Spleen (tissue), 11 donors: ENCODE measurements around the gene PGM3. TPM values are rescaled to one million over a fixed set of nuclear protein-coding genes. Genes with fewer than 3 reads are reported as not detected.

Experiments
- DNase-seq: peaks from one replicate; pipeline ENCODE4 v3.0.0-alpha.2; 2020
- H3K27ac ChIP-seq, 8 donors: fragments of 200-600 bp; sonication (generic) in 7 of 8; 1 replicate in 4 of 8; 2 replicates in 4 of 8; pipeline versions ENCODE4 v1.5.0 to v1.8.0; 2016 to 2021; ENCODE audit warnings: inconsistent platforms in 4 of 8, mild to moderate bottlenecking in 4 of 8, moderate library complexity in 1 of 8
- H3K27me3 ChIP-seq, 7 donors: fragments of 200-600 bp; sonication (generic) in 6 of 7; replicated peaks in 1 of 7; 1 replicate in 4 of 7; 2 replicates in 3 of 7; pipeline versions ENCODE4 v1.5.0 to v1.8.0; 2016 to 2021; ENCODE audit warnings: inconsistent platforms in 3 of 7, mild to moderate bottlenecking in 1 of 7
- H3K36me3 ChIP-seq, 6 donors: fragments of 200-600 bp; sonication (generic) in 5 of 6; 1 replicate in 4 of 6; 2 replicates in 2 of 6; pipeline versions ENCODE4 v1.5.0 to v1.8.0; 2016 to 2021; ENCODE audit warnings: inconsistent platforms in 2 of 6
- H3K4me1 ChIP-seq, 6 donors: fragments of 200-600 bp; sonication (generic) in 5 of 6; 1 replicate in 3 of 6; 2 replicates in 3 of 6; pipeline versions ENCODE4 v1.5.0 to v1.8.0; 2016 to 2021; ENCODE audit warnings: inconsistent platforms in 3 of 6
- H3K4me3 ChIP-seq, 8 donors: fragments of 200-600 bp; sonication (generic) in 7 of 8; 1 replicate in 4 of 8; 2 replicates in 4 of 8; pipeline versions ENCODE4 v1.5.0 to v1.8.0; 2016 to 2021; ENCODE audit warnings: inconsistent platforms in 4 of 8, mild to moderate bottlenecking in 4 of 8, moderate library complexity in 2 of 8
- H3K9me3 ChIP-seq, 8 donors: fragments of 200-600 bp; sonication (generic) in 7 of 8; 1 replicate in 4 of 8; 2 replicates in 4 of 8; pipeline versions ENCODE4 v1.5.0 to v1.8.0; 2016 to 2021; ENCODE audit warnings: inconsistent platforms in 4 of 8
- CTCF ChIP-seq, 11 experiments: fragments of 200-600 bp in 7 of 11; fragments of 450-650 bp in 4 of 11; sonication (generic) in 4 of 11; IDR thresholded peaks in 8 of 11; conservative IDR thresholded peaks in 3 of 11; 1 replicate in 7 of 11; 2 replicates in 4 of 11; pipeline versions ENCODE4 v1.4.0 to v1.8.0; 2016 to 2021; ENCODE audit warnings: antibody characterized with exemption in 11 of 11, inconsistent platforms in 4 of 11, mild to moderate bottlenecking in 1 of 11
- POLR2A ChIP-seq, 3 donors: fragments of 450-650 bp; IDR thresholded peaks; one replicate each; pipeline ENCODE4 v1.5.1; 2017; ENCODE audit warnings: antibody characterized with exemption in 3 of 3, mild to moderate bottlenecking in 1 of 3
- POLR2AphosphoS5 ChIP-seq, 3 donors: sonication (generic); formaldehyde crosslinking; IDR thresholded peaks; one replicate each; pipeline ENCODE4 v1.5.1; 2017; ENCODE audit warnings: antibody characterized with exemption in 3 of 3
- WGBS, 5 donors: extraction: QIAGEN DNeasy Blood & Tissue Kit in 3 of 5; methylation state at CpG; one replicate each; pipeline versions ENCODE4 v1.1.5 to v1.1.7; 2013 to 2018; 5-methylcytosine and 5-hydroxymethylcytosine counted together
- intact Hi-C: fragments of 100-400 bp; cut with DNase I; formaldehyde crosslinking; loops from one replicate; pipeline ENCODE4 v1.15.0; 2023; ENCODE audit warnings: low total_unique reads
- polyA plus RNA-seq, 3 donors: library from polyadenylated mRNA; stranded (reverse); fragments of 200-250 nt; gene quantifications; one replicate each; pipeline ENCODE4 v1.2.1, GENCODE V29; 2013
- total RNA-seq, 7 donors: library from RNA; depleted of rRNA in 3 of 7; stranded (reverse); fragments of >200 nt in 3 of 7; fragmentation: NEBNext Ultra II Directional in 4 of 7; extraction: Animal tissue kit (Norgen Biotek cat#: 25700) in 4 of 7; gene quantifications; one replicate each; pipeline versions ENCODE4 v1.1.0 to v1.2.1, GENCODE V29; 2016 to 2021
- donor health status: healthy with polysubstance abuse.
- donor health status: DM: no; HTN: no; CAD: no; lungs with moderate emphysema.
- donor health status: DM: no; HTN: no; CAD: no.
- donor health status: Bipolar disorder and iron deficiency.
- donor health status: healthy.
- donor health status: DM: no; HTN: no; CAD: no.
- donor health status: DM: yes; HTN: yes; CAD: no.

The PGM3 gene
- total and polyA plus RNA-seq, 10 donors = 3.5 to 32.9 (median 22.9) TPM

GRCh38 chr6:83190626-83191025, 2.4 kb downstream of the PGM3 start:
- Histone ChIP-seq H3K4me1 (peaks cover 13 to 59% (median 26%) of the 10 kb centered on the region in 6 donors), H3K9me3 (no peaks in the 10 kb centered on the region), H3K27me3 (no peaks in the 10 kb centered on the region), H3K4me3 (no peak overlapping the region), H3K27ac (no peak overlapping the region), H3K36me3 (peaks cover 0 to 47% (median 18%) of the 10 kb centered on the region in 6 donors)
- DNase-seq = no peak
- WGBS, 5 donors = 92 to 97% (median 96%) methylated on average over 6 of the region's 6 CpGs
- intact Hi-C loops = loop anchor here (10.0 kb wide), 1 partner anchor 116 kb away; no protein-coding TSS in a partner anchor
- TF ChIP-seq CTCF (IDR thresholded peaks at IDR 0.05 in 8 of 11, conservative IDR thresholded peaks at IDR 0.05 in 3 of 11) (no peak), POLR2AphosphoS5 (IDR thresholded peaks at IDR 0.05) (no peak), POLR2A (IDR thresholded peaks at IDR 0.05) (no peak)

DNA sequence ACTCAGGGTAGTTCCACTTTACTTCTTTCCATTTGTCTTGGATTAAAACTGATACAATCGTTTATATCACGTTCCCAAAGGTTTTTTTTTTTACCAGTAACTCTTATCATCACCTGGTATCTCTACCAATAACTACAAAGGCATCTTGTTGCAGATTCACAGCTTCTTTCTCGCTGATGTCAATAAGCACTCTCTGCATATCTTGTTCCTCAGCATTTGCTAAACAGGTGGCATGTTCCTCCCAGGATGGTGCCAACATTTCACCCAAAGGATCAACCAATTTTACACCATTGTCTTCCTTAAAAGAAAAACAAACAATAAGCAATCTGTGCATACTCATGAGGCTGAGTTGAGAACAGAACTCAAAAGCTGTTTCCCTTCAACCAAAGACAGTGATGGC, 4.6 kb downstream of the PGM3 start:
- no peak for DNase-seq
- intact Hi-C loops = no loop called here
- TF ChIP-seq POLR2A (IDR thresholded peaks at IDR 0.05) (no peak), POLR2AphosphoS5 (IDR thresholded peaks at IDR 0.05) (no peak), CTCF (IDR thresholded peaks at IDR 0.05 in 8 of 11, conservative IDR thresholded peaks at IDR 0.05 in 3 of 11) (no peak)
- Histone ChIP-seq H3K4me1 (peaks cover 7 to 41% (median 15%) of the 10 kb centered on the region in 6 donors), H3K4me3 (no peak overlapping the region), H3K9me3 (no peaks in the 10 kb centered on the region), H3K27me3 (no peaks in the 10 kb centered on the region), H3K27ac (no peak overlapping the region), H3K36me3 (peaks cover 0 to 68% (median 26%) of the 10 kb centered on the region in 6 donors)
- 86 to 94% (median 88%) methylated on average over 3 of the region's 3 CpGs for WGBS, 5 donors

DNA sequence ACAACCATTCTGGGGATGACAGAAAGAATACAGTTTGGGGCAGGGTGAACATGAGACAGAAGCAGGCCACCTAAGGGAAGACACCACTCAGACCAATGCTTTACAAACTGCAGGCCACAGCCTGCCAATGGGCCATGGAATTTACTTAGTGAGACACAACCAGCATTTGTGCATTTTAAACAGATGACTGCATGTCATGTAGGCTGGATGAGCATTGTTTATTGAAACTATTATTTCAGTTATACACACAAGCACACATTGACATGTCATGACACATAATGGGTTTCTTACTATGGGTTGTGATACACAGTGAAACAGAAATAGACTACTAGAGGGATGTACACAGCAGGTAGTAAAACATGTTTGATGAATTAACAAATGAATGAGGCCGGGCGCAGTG, 8.0 kb downstream of the PGM3 start:
- H3K36me3 ChIP-seq = peaks cover 0 to 98% (median 42%) of the 10 kb centered on the region in 6 donors
- WGBS, 5 donors = 93 to 100% (median 98%) methylated on average over 2 of the region's 2 CpGs
- H3K4me1 ChIP-seq = peaks cover 0 to 13% (median 0%) of the 10 kb centered on the region in 6 donors

More for the DNA sequence above, 8.0 kb downstream of the PGM3 start:
- H3K27me3 ChIP-seq = no peaks in the 10 kb centered on the region
- no peak for DNase-seq
- no peaks in the 10 kb centered on the region for H3K9me3 ChIP-seq
- no peak overlapping the region for H3K4me3 ChIP-seq
- intact Hi-C loops = no loop called here
- TF ChIP-seq CTCF (IDR thresholded peaks at IDR 0.05 in 8 of 11, conservative IDR thresholded peaks at IDR 0.05 in 3 of 11) (no peak), POLR2AphosphoS5 (IDR thresholded peaks at IDR 0.05) (no peak), POLR2A (IDR thresholded peaks at IDR 0.05) (no peak)
- no peak overlapping the region for H3K27ac ChIP-seq
